Bronchial epithelial cell (primary cell): ENCODE results near the gene ACKR3. TPM values are rescaled to one million over a fixed set of nuclear protein-coding genes. Genes with fewer than 3 reads are reported as not detected.

Source experiments
- DNase-seq: peaks from one replicate; pipeline ENCODE4 v3.0.0-alpha.2; 2010; ENCODE audit warnings: low read depth
- FAIRE-seq: peaks from 2 replicates; lab custom pipeline; 2011; peaks lifted over from hg19 to GRCh38; lab: Jason Lieb, UNC
- H3K27me3 ChIP-seq: 2 replicates; pipeline ENCODE4 v1.5.1; 2011; ENCODE audit warnings: low read length; ENCODE audit not compliant: control insufficient read depth, insufficient read depth
- H3K36me3 ChIP-seq: 2 replicates; pipeline ENCODE4 v1.5.1; 2011; ENCODE audit warnings: low read length; ENCODE audit not compliant: control insufficient read depth, insufficient read depth
- H3K4me3 ChIP-seq: 2 replicates; pipeline ENCODE4 v1.5.1; 2011; ENCODE audit warnings: mild to moderate bottlenecking, low read depth, low read length, control low read depth
- CTCF ChIP-seq: IDR thresholded peaks from 2 replicates; pipeline ENCODE4 v1.5.1; 2011; ENCODE audit warnings: mild to moderate bottlenecking, moderate library complexity, low read length, control low read depth, inconsistent platforms; ENCODE audit not compliant: insufficient read depth, severe bottlenecking
- total RNA-seq: library from RNA; depleted of rRNA; stranded (reverse); fragments of >200 nt; gene quantifications from 2 replicates; pipeline ENCODE4 v1.2.1, GENCODE V29; 2014

The ACKR3 gene
- total RNA-seq, 1 donor from 2014 or later = 17.9 TPM

- no peaks in the 10 kb centered on the region for H3K36me3 ChIP-seq
- H3K27me3 ChIP-seq = peaks cover 3% of the 10 kb centered on the region
- no peak for TF ChIP-seq CTCF
- DNase-seq (no peak), FAIRE-seq (no peak)
- H3K4me3 ChIP-seq = no peak overlapping the region
Measured at GRCh38 chr2:236527159-236527630, 42.4 kb upstream of the ACKR3 start.

GRCh38 chr2:236529606-236530005 lies 40.0 kb upstream of the ACKR3 start:
- DNase-seq (no peak), FAIRE-seq (no peak)
- no peaks in the 10 kb centered on the region for H3K27me3 ChIP-seq
- no peak for TF ChIP-seq CTCF
- no peak overlapping the region for H3K4me3 ChIP-seq
- no peaks in the 10 kb centered on the region for H3K36me3 ChIP-seq

DNA sequence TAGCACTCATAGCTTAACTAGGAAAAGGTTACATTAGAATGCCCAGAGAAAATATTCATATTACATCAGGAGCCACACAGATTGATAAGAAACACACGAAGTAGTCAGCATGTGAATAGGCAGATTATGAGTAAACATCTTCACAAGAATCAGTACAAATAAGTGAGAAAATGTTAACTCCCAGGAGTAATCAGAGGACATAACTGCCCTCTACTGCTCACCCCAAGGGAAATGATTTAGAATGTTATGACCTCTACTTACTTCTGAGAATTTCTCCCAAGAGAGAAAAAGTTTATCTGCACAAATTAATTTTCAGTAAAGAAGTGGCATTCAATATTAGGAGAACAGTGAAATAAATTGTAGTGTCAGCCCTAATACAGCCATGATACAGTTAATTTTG lies 39.1 kb upstream of the ACKR3 start:
- no peaks in the 10 kb centered on the region for H3K27me3 ChIP-seq
- no peaks in the 10 kb centered on the region for H3K36me3 ChIP-seq
- DNase-seq (no peak), FAIRE-seq (no peak)
- no peak overlapping the region for H3K4me3 ChIP-seq
- no peak for TF ChIP-seq CTCF

GRCh38 chr2:236531195-236531594 lies 38.4 kb upstream of the ACKR3 start:
- TF ChIP-seq CTCF = no peak
- Histone ChIP-seq H3K4me3 (no peak overlapping the region), H3K27me3 (no peaks in the 10 kb centered on the region), H3K36me3 (no peaks in the 10 kb centered on the region)
- FAIRE-seq (no peak), DNase-seq (no peak)

- TF ChIP-seq CTCF = no peak
- Histone ChIP-seq H3K36me3 (no peaks in the 10 kb centered on the region), H3K4me3 (no peak overlapping the region), H3K27me3 (no peaks in the 10 kb centered on the region)
- DNase-seq (peak; percentile 64), FAIRE-seq (no peak)
Measured at GRCh38 chr2:236531996-236532395, 37.6 kb upstream of the ACKR3 start.

- H3K36me3 ChIP-seq = no peaks in the 10 kb centered on the region
- DNase-seq (no peak), FAIRE-seq (no peak)
- no peaks in the 10 kb centered on the region for H3K27me3 ChIP-seq
- no peak overlapping the region for H3K4me3 ChIP-seq
- no peak for TF ChIP-seq CTCF
Measured at GRCh38 chr2:236533343-236533742, 36.3 kb upstream of the ACKR3 start.
